HL-60/S4 treated with phorbol 12-myristate 13-acetate at 8.2 ng/mL for 4 days and 3 days (cell line): ENCODE results near the gene TMTC1.

ENCODE experiments used
- in situ Hi-C: fragments of 300-500 bp; cut with MboI; formaldehyde crosslinking; loops from 2 replicates; pipeline ENCODE4 v1.15.0; 2022; ENCODE audit warnings: low sequenced_read_pairs

TMTC1 gene

DNA sequence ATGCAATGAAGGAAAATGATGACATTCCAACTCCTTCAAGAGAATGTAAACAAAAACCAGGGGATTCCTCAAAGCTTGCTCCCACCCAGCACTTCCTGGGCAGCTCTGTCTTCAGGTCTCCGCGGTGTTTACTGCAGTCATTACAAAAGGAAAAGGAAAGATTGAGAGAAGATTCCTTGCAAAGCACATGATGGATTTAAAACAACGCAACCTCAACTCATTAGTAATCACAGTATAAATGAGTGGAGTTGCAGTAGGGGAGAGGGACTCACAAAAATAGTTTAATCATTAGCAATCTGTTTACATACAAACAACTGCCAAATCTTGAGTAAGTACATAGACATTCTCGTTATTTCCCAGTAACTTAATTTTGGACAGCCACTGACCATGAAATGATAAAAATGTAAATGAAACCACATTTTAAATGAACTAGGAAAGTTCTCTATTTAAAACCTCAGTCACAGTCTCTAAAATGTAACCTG is 236.6 kb downstream of the TMTC1 start:
- in situ Hi-C loops, result no loop called here

DNA sequence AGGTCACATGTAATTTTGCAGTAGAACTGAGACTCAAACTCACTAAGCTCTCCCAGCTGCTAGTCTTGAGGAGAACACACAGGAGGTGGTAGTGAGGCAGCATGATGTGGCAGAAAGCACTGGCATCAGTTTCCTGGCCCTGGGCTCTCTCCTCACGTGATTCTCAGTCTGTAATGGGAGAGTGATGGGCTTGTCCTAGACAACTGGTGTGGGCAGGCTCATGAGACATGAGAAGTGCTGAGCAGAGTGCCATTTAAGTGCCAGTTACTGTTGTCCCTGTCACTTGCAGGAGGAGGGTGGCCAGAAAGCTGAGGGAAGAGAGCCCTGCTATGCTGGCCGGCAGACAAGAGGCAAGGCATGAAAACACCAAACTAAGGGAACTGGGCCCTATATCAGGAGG is 237.7 kb downstream of the TMTC1 start:
- in situ Hi-C loops, result no loop called here

DNA sequence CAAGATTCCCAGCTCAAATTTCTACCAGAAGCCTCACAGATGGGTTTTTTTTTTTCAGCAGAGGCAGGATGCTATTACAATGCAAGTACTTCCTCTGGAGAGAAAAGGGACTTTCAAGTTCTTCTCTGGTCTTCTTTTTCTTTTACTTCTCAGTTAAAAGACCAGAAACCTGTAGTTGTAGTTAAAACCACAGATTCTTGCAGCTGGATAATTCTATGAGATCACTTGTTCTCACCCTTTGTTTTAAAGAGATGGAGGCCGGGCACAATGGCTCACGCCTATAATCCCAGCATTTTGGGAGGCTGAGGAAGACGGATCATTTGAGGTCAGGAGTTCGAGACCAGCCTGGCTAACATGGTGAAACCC is 238.7 kb downstream of the TMTC1 start:
- in situ Hi-C loops, result no loop called here

DNA sequence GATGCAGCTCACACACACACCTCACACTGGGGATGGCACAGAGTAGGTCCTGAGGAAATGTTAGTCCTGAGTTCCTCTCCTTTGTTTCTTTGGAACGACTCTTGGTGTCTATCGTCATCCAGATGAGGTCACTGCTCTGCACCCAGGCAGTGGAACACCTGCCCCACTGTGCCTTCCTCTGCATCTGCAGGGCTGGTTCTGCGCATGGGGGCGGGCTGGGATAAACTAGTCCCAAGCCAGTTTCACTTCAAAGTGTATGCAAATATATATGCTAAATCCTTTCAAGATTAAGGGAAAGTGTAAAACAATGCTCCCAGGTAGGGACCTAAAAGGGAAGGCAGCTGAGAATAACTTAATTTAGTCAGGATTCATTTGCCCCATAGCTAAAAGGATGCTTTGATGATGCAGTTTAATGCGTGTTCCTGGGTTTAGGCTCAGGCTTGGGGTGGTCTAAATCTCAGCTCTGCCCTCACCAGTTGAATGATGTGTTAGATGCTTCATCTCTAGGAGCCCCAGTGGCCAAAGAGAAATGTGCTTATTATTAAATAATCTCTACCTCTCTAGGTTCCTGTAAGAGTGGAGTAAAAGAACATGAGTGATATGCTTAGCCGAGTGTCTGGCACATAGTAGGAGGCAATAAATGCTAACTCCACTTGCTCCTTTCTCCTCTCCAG is 239.2 kb downstream of the TMTC1 start:
- in situ Hi-C loops, result no loop called here

DNA sequence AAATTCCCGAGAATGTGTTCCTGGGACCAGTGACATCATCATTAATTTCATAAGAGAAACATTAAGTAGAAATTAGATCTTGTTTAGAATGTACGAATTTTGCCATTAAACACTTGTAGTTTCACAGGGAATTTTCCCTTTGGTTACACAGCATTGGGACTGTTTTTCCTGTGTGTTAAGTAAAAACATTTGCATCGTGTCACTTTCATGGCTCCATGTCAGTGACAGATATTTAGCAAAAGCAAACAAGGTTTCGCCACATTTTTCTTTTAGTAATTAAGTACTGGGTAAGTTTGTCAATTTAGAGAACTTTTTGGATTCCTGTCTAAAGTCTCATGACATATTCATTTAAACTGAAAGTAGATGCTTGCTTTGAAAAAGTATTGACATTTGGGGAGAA is 240.7 kb downstream of the TMTC1 start:
- in situ Hi-C loops, result no loop called here

DNA sequence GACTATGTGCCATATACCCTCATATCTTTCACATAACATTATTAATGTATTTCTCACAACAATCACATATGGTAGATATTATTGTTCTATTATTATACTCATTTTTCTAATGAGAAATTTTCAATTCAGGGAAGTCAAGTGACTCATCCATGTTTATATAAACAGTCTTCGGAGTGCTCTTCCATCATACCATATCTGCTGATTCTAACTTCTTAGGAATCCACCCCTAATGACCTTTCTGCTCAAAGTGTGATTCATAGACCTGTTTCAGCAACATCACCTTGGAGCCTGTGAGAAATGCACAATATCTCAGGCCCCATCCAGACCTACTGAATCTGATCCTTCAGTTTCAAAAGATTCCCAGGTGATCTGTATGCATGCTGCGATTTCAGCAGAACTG is 246.4 kb downstream of the TMTC1 start:
- in situ Hi-C loops, result no loop called here

DNA sequence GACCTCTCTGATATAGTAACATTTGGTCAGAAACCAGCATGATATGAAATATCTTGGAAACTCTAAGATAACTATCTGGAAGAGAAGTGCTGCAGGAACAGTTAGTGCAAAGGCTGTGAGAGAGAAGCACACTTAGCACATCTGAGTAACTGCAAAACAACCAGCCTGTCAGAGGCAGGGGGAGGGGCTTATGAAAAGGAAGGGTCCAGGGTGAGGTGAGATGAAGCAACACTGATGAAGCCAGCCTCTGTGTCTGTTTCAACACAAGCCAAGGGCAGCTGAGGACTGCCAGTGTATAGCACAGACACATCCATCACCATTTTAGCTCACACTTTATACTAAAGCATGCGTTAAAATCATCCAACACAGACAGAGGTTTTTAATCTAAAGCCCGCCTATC is 248.8 kb downstream of the TMTC1 start:
- in situ Hi-C loops, result no loop called here

DNA sequence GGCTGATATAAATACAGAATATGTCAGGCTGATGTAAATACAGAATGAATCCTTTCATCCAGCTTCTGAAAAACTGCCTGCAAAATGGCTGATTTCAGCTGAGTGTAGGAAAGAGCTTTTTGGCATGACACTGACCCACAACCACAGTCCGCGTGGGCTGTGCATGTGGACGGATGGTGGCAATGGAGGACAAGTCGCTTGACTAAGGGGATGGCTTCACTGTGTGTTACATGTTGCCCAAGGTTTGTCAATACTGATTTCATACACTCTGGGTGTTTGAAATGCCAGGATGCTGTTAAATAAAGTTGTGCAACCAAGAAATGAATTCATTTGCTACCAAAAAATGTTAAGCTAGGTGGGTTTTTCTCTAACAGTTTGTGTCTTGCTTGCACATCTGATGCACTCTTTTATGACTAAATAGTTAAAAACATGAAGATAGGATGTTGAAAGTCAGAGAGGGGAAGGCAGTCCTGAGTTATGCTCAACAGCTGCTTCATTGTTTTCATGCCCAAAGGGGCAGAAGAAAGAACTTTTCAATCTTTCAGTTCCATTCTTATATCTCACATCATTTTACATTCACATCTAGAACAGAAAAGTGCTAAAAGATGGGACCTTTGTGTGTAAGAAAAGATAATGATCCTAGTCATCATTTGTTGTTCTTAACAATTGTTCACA is 249.8 kb downstream of the TMTC1 start:
- in situ Hi-C loops, result no loop called here

DNA sequence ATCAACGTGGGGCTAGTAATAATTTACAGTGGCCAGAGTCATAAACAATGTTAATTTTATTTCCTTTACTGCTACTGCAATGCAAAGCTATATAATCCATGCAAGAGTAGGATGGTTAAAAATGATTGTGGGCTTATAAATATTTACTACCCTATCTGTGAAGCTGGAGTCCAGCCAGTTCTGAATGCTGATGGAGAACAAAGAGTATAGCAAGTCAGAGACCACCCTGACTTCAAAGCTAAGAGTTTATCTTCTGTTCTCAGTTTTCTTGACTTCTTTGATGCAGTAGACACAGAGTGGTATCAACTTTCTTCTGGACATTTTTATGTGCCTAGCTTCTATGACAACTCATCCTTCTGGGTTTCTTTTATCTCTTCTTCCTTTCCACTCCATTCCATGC is 252.3 kb downstream of the TMTC1 start:
- in situ Hi-C loops, result no loop called here

DNA sequence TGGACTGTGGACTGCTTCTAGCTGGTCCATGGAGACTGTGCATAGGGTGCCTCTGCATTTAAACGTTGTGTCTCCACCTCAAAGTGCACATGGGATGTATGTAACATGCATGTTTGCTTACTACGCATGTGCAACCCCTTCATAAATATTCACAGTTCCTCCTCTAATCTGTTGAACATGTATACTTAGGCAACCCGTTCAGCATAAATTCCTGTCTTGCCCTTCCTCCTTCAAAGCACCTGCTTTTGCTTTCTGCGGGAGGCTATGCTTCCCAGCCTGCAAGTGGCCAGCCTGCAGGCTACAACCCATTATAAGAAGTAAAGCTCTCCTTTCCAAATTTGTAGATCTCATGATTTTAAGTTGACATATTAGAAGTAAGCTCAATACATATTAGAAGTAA is 253.3 kb downstream of the TMTC1 start:
- in situ Hi-C loops, result no loop called here

DNA sequence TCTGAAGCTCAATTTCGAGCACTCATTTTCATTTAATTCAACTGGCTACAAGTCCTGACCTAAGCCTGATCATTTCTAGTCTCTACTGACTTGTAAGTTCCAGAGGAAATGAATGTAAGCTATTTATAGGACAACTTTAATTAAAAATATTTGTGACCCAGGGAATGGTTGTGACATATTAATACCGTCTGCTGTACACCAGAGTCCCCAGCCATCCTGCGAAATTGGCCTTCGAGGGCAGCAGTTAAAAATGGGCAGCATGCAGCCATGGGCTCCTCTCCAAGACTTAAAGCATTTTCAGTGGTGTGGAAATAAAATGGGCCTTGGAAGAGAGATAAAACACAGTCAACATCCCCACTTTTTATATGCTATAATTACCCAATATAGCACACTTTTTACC is 255.6 kb downstream of the TMTC1 start:
- in situ Hi-C loops, result no loop called here

DNA sequence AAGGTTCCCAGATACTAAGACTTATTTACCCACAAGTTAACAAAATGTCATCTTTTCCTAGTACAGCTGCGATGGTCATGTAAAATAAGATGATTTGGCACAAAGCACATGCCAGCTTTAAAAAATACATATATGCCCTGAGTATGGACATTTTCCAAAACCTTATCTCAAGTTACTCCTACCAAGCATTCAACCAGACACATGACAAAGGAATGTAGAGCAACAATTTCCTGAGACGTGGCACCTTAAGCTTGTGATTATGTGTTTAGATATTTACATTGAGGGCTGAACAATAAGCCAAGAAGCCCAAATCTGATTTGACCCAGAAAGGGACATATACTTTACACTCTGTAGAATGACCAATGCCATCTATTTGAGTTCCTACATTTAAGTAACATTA is 261.8 kb downstream of the TMTC1 start:
- in situ Hi-C loops, result no loop called here

DNA sequence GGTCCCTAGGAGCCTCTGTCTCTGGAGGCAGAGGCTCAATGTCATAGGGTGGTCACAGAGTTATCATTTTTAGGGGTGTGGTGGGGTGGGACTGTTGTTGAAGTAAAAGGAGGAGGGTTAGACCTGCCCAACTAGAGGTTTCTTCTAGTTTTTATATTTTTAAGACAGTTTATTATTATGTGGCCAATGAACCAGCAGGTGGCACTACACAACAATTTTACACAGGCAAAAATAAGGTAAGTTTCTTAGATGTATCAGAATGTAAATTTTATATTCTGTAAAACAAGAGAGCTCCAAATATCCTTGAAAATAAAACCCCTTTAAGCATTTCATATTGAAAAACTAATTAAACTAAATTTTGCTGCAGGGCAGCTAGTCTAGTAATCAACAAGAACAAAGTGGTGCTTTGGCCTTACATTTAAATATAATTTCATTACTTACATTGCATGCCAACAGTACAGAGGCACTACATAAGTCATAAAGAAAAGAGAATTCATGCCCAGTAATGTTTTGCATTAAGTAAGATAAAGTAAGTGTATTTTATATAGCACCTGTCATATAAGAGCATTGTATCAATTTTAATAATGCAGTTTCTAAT is 264.1 kb downstream of the TMTC1 start:
- in situ Hi-C loops, result no loop called here

DNA sequence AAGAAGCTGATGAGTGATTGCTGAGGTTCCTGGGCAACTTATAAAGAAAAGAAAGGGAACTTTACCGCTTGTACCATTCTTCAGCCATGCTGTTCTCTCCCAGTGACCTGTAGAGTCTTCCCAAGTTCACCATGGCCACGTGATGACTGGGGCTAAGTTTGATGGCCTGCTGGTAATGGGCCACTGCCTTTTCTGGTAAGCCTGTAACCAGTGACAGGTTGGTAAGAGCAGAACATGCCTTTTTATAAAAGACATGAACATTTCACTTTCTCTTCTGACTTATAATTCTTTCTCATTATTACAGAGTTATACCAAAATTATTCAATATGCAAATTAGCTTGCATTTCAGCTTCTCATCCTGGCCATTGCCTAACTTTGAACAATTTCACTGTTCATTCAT is 265.3 kb downstream of the TMTC1 start:
- in situ Hi-C loops, result no loop called here

DNA sequence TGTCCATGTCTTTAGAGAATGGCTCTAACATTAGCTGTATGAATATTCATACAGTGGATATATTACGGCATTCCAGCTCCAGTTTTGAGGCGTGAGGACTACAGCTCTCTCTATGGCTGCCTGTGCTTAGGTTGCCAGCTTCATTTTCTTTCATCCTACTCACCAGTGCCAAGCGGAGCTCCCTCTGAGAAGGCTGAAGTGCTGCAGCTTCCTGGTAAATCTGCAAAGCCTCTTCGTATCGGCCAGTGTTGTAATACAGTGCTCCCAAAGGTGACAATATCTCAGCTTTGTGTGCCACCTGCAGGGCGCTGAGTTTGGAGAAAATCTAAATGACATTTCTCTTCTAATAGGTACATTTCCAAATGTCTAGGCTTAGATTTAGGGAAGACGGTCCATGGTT is 266.5 kb downstream of the TMTC1 start:
- in situ Hi-C loops, result no loop called here

DNA sequence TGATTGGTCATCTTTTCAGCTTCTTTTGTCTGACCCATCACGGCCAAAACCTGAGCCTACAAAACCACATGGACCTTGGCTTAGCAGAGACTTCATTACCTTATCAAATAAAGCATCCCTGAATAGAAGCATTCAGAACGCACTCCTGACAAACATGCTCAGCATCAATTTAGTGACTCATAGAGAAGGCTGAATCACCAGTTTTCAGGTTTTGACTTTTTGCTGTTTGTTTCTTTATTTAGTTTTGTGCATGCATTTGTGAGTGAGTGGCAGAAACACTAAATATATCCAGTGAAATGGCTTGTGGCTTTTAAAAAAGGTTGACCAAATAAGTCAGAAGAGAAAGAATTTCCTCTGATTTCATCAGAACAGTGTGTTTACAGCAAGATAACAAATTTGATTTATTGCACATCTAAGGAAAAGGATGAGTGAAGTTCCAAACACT is 267.3 kb downstream of the TMTC1 start:
- in situ Hi-C loops, result no loop called here

DNA sequence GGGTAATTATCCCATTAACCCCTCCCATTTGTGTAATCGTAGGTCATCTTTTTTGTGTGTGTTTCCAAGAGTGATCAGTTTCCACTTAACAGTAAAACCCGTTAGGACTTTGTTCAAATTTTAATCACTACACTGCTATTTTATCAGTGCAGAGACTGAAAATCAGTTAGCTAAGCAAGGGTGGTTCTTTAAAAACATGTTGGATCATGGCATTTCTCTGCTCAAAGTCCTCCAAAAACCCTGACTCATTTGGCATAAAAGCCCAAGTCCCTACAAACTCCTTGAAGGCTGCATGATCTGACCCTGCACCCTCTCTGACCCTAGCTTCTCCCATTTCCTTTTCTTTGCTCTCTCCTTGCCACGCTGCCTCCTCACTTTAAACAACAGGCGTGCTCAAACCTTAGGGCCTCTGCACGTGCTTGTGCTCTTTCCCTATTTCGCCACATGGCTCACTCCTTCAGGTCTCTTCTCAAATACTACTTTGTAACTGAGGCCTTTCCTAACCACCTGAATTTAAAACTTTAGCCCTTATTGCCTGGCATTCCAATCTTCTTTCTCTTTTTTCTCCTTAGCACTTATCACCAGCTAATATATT is 273.1 kb downstream of the TMTC1 start:
- in situ Hi-C loops, result no loop called here

DNA sequence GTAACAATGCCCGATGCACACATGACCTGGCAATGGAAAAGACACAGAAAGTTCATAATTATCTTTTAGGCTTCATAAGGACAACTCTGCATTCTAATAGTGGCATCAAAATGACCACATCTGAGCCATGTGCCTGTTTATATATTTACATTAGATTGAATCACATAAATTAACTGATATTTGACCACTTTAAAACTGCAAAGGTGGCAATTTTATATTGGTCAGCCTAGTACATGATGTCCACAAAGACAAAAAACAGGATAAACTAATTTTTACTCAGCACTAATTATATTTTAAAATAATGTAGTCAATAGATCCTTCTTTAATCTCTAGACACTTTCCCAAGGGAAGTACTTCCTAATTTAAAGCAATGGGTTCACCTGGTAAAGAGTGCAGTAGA is 274.2 kb downstream of the TMTC1 start:
- in situ Hi-C loops, result no loop called here

DNA sequence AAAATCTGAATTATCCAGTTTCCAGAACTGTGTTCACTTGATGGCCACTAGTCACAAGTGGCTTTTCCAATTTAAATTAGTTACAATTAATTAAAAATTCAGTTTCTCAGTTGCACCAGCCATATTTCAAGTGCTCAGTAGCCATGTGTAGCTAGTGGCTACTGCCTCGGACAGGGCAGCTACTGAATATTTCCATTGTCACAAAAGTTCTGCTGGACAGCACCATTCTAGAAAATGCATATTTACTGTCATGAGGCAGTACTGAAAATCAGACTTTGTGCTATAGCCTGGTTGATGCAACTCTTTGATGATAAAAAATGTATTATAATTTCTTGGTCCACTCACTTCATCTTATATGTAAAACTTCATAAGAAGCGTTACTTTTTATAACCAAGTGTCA is 274.8 kb downstream of the TMTC1 start:
- in situ Hi-C loops, result no loop called here

DNA sequence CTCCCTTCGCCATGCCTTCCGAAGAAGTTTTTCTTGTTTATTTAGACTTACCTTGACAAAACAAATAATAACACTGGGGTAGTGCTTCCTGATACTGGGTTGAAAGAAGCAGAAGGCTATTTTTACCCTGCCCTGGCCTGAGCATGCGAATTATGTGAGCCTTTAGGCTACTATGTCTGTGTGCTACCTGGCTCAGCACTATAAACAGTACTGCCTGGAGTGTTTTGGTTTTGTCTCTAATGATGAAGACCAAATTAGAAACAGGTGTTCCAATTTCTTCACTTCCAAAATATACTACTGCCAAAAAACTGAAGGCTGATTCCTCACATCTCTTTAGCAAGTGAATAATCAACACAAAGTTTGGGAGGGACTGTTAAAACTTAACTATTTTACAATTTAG is 278.6 kb downstream of the TMTC1 start:
- in situ Hi-C loops, result no loop called here

DNA sequence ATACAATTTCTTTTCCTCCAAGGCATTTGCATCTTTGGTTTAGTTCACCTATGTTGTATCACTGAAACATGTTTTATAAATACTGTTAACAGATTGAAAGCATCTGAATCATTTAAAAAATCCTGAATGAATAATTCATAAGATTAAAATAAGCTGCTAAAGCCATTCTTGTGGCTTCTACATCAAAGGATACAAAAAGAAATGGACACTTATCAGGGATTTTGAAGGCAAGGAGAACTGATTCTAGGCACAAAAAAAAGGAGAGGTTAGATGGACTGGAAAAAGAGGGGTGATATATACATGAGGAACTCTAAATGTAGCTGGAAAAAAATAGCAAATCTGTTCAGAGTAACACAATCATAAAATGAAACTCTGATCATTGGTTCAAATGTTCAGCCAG is 280.5 kb downstream of the TMTC1 start:
- in situ Hi-C loops, result no loop called here

DNA sequence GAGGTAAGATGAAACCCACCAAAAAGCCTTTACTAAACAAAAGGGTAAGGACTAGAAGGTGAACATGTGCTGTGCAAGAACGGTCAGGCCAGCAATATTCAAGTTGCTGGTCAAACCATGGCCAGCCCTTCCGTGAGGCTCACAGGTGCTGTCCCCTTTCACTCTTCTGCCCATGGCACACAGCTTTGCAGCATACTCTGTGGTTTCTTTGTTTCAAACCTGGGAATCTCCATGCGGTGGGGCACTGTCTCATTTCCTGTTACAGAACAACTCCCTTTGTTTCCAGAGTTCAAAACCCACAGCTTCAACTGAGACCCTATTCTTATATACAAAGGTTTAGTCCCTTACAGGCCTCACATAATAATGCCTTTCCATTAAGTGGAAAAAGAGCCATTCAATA is 284.5 kb downstream of the TMTC1 start:
- in situ Hi-C loops, result no loop called here
